ENCODE measurements around the gene PIP4K2C.
A peak's percentile ranks its signal among the peaks of the same experiment; 100 is the strongest.

The PIP4K2C gene

DNA sequence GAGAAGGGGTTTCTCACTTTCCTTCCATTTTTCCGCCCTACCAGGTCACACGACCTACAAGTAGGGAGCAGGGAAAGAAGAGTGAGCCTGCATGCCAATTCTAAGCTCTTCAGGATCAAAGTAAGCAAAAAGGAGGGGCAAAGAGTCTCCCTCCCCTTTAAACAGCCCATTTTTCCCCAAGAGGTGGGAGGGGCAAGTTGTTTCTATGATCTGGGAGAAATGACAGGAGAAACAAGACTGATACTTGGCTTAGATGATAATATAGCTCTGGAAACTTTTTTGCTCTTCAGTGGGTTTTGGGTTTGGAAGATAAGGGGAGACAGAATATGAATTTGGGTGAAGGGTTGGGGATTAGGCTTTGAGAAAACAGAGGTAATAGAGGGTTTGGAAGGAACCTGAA is 15.4 kb downstream of the PIP4K2C start:
- CTCF ChIA-PET, result interaction anchor here (1.0 to 6.0 kb wide), 6 partner anchors 8 to 26 kb away, joined by 3 to 45 read pairs (median 6); partner anchors contain the start of gene B4GALNT1
- POLR2A ChIA-PET, result interaction anchor here (0.6 kb wide), 1 partner anchor 26 kb away, joined by 3 read pairs; no protein-coding TSS in a partner anchor

DNA sequence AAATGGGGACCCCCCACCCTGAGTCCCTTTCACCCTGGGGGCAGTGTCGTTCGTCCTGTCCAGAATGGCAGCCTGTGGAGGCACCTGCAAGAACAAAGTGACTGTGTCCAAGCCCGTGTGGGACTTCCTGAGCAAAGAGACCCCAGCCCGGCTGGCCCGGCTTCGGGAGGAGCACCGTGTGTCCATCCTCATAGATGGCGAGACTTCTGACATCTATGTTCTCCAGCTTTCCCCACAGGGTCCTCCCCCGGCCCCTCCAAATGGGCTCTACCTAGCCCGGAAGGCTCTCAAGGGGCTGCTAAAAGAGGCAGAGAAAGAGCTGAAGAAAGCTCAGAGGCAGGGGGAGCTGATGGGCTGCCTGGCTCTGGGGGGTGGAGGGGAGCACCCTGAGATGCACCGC is 15.8 kb downstream of the PIP4K2C start:
- ChIA-PET CTCF (interaction anchor here (0.8 to 6.0 kb wide), 5 partner anchors 13 to 26 kb away, joined by 3 to 45 read pairs (median 7); partner anchors contain the start of gene B4GALNT1), POLR2A (no interaction called here)
- TF ChIP-seq, protein P1, sequence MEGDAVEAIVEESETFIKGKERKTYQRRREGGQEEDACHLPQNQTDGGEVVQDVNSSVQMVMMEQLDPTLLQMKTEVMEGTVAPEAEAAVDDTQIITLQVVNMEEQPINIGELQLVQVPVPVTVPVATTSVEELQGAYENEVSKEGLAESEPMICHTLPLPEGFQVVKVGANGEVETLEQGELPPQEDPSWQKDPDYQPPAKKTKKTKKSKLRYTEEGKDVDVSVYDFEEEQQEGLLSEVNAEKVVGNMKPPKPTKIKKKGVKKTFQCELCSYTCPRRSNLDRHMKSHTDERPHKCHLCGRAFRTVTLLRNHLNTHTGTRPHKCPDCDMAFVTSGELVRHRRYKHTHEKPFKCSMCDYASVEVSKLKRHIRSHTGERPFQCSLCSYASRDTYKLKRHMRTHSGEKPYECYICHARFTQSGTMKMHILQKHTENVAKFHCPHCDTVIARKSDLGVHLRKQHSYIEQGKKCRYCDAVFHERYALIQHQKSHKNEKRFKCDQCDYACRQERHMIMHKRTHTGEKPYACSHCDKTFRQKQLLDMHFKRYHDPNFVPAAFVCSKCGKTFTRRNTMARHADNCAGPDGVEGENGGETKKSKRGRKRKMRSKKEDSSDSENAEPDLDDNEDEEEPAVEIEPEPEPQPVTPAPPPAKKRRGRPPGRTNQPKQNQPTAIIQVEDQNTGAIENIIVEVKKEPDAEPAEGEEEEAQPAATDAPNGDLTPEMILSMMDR (IDR thresholded peaks at IDR 0.05; ENCODE audit: control extremely low read depth, extremely low read depth, low read depth, missing control alignments), result no peak
- DNase-seq (ENCODE audit: extremely low spot score), result no peak

More for the DNA sequence above, 15.4 kb downstream of the PIP4K2C start:
- TF ChIP-seq, protein P1 (IDR thresholded peaks at IDR 0.05; ENCODE audit: control extremely low read depth, extremely low read depth, low read depth, missing control alignments), result no peak
- DNase-seq (ENCODE audit: extremely low spot score), result no peak

DNA sequence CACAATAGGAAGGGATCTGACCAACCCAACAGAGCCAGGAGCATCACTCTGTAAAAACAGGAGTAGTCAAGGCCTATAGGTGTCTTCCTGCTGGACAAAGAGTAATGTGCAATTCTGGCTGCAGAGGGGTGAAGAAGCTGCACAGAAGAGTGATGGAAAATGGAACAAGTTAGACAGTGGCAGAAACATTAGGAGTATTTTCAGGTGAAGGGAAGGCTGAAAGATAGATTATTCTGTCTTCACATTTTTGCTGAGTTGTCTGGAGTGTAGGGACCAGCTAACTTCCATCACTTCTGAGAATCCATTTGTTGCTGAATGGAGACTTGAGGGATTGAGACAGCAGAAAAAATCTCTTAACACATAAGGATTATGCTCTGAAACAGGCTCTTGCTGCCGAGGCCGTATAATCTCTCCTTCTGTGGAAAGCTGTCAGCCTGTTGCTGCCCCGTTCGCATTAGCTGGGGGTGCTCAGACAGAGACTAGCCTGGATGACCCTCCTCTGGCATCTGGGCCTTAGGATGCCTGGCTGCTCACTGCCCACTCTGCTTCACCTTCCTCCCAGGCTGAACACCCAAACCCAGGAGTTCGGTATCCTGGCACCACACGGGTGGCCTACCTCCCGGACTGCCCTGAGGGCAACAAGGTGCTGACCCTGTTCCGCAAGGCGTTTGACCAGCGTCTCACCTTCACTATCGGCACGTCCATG is 17.1 kb downstream of the PIP4K2C start:
- CTCF ChIA-PET, result interaction anchor here (1.2 to 6.0 kb wide), 4 partner anchors 12 to 32 kb away, joined by 3 to 45 read pairs (median 14); no protein-coding TSS in a partner anchor
- POLR2A ChIA-PET, result no interaction called here
- no peak for DNase-seq (ENCODE audit: extremely low spot score)
- TF ChIP-seq, protein P1 (IDR thresholded peaks at IDR 0.05; ENCODE audit: control extremely low read depth, extremely low read depth, low read depth, missing control alignments), result no peak

- POLR2A ChIA-PET, result no interaction called here
- TF ChIP-seq, protein P1 (IDR thresholded peaks at IDR 0.05; ENCODE audit: control extremely low read depth, extremely low read depth, low read depth, missing control alignments), result no peak
- CTCF ChIA-PET, result interaction anchor here (1.0 to 6.0 kb wide), 4 partner anchors 10 to 378 kb away, joined by 3 to 45 read pairs (median 12); no protein-coding TSS in a partner anchor
- no peak for DNase-seq (ENCODE audit: extremely low spot score)
These were observed 18.2 kb downstream of the PIP4K2C start for GRCh38 chr12:57609101-57609780.

DNA sequence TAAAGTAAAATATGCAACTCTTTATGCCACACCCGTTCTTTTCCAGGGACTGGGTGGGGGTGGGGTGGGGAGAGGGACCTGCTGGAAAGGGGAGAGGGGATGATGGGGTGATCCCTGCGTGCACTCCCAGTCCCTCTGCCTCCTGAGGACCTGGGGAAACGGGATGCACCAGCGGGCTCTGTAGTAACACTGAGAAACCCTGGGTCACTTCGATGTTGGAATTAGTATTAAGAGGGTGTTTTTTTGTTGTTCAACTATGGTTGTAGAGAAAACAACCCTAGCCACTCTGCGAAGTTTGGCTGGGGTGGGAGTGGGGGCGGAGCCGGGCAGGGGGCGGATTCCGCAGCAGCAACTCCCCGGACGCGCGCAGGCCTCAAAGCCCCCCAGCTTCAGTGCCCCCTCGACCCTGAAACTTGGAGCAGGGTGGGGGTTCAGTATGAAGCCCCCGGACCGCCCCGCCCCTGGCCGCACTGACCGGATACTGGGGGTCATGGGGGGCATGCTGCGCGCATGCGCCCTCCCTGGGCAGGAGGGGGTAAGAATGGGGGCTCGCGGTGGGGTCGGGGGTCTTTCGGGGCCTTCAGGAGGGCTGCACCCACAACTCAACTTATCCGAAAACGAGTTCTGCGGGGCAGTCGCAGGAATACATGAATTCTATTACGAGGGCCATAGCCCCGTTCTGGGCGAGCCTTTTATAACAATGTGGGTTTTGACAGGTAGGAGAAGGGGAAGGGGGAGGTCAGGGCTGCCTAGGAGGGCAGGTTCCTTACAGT is 19.0 kb downstream of the PIP4K2C start:
- DNase-seq (ENCODE audit: extremely low spot score), result peak; percentile 25
- ChIA-PET CTCF (interaction anchor here (1.0 to 6.8 kb wide), 5 partner anchors 10 to 27 kb away, joined by 4 to 101 read pairs (median 13); partner anchors contain the start of gene B4GALNT1), POLR2A (no interaction called here)
- TF ChIP-seq, protein P1 (IDR thresholded peaks at IDR 0.05; ENCODE audit: control extremely low read depth, extremely low read depth, low read depth, missing control alignments), result no peak

Data from GM10248 (cell line).